ENCODE data around the gene NUCKS1. TPM values are rescaled to one million over a fixed set of nuclear protein-coding genes. Genes with fewer than 3 reads are reported as not detected.

NUCKS1 gene
- total RNA-seq, 1 experiment from 2014 or later: 427 TPM

DNA sequence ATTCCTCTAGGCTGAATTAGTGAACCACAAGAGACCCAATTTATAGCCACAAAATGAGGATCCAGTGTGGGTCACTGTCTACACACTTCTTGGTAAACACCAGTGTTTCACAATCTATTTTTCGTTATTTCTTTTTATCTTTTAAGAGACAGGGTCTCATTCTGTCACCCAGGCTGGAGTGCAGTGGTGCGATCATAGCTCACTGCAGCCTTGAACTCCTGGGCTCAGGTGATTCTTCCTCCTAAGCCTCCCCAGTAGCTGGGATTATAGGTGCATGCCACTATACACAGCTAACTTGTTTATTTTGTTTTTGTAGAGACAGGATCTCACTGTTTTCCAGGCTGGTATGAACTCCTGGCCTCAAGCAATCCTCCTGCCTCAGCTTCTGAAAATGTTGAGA lies 40.3 kb downstream of the NUCKS1 start:
- Mint-ChIP-seq H3K27ac (no peak overlapping the region), H3K4me1 (peaks cover 18 to 23% of the 10 kb centered on the region in 2 experiments), H3K4me3 (no peak overlapping the region), H3K9me3 (no peaks in the 10 kb centered on the region), H3K27me3 (ENCODE audit: low read depth) (no peaks in the 10 kb centered on the region), H3K36me3 (ENCODE audit: insufficient read depth in 1 of 3, low read depth in 3 of 3) (peaks cover 0 to 4% (median 4%) of the 10 kb centered on the region in 3 experiments; a peak in 4 of 7 replicates)
- no peaks in the 10 kb centered on the region for H4K20me1 ChIP-seq (ENCODE audit: control insufficient read depth, insufficient read depth, insufficient read length)
- DNase-seq: no peak
- H2BK12ac ChIP-seq (ENCODE audit: insufficient read length, low read depth, low read length): no peak overlapping the region
- no peak overlapping the region for H4K8ac ChIP-seq (replicated peaks; ENCODE audit: insufficient read length, low read depth, low read length)
- no peaks in the 10 kb centered on the region for H3K4me1 ChIP-seq (ENCODE audit: insufficient read depth, low read length)
- no peak overlapping the region for H3K18ac ChIP-seq (ENCODE audit: insufficient read length, low read depth, low read length)
- no peak overlapping the region for H2AK5ac ChIP-seq (ENCODE audit: insufficient read length, low read length)
- no peak overlapping the region for H3T11ph ChIP-seq (ENCODE audit: low read length)
- no peak overlapping the region for H3K14ac ChIP-seq (ENCODE audit: insufficient read depth, low read length)
- no peaks in the 10 kb centered on the region for H3K79me2 ChIP-seq (ENCODE audit: insufficient read depth, low read length)
- H3K79me1 ChIP-seq (ENCODE audit: insufficient read depth, low read depth, low read length, poor library complexity, severe bottlenecking): no peaks in the 10 kb centered on the region
- H3K27ac ChIP-seq (ENCODE audit: insufficient read length, low read depth, low read length): no peak overlapping the region
- H2BK20ac ChIP-seq (ENCODE audit: low read depth, low read length, poor library complexity, severe bottlenecking): no peak overlapping the region
- no peak overlapping the region for H2BK120ac ChIP-seq (ENCODE audit: low read depth, low read length, poor library complexity, severe bottlenecking)
- H3K23ac ChIP-seq (ENCODE audit: insufficient read length, low read depth, low read length): no peak overlapping the region
- no peak overlapping the region for H3K4me2 ChIP-seq (ENCODE audit: insufficient read depth, insufficient read length, low read length)
- H2AFZ ChIP-seq (ENCODE audit: low read length): no peak overlapping the region
- H4K5ac ChIP-seq (ENCODE audit: insufficient read length, low read depth, low read length): no peak overlapping the region
- TF ChIP-seq, protein P1, sequence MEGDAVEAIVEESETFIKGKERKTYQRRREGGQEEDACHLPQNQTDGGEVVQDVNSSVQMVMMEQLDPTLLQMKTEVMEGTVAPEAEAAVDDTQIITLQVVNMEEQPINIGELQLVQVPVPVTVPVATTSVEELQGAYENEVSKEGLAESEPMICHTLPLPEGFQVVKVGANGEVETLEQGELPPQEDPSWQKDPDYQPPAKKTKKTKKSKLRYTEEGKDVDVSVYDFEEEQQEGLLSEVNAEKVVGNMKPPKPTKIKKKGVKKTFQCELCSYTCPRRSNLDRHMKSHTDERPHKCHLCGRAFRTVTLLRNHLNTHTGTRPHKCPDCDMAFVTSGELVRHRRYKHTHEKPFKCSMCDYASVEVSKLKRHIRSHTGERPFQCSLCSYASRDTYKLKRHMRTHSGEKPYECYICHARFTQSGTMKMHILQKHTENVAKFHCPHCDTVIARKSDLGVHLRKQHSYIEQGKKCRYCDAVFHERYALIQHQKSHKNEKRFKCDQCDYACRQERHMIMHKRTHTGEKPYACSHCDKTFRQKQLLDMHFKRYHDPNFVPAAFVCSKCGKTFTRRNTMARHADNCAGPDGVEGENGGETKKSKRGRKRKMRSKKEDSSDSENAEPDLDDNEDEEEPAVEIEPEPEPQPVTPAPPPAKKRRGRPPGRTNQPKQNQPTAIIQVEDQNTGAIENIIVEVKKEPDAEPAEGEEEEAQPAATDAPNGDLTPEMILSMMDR (conservative IDR thresholded peaks at IDR 0.05): no peak
- no peak overlapping the region for H3K56ac ChIP-seq (ENCODE audit: insufficient read length, low read depth, low read length)
- no peaks in the 10 kb centered on the region for H3K23me2 ChIP-seq (ENCODE audit: insufficient read length, low read depth, low read length, poor library complexity, severe bottlenecking)
- H3K9ac ChIP-seq (ENCODE audit: extremely low read depth, insufficient read length, low read length): no peak overlapping the region
- no peak overlapping the region for H3K4ac ChIP-seq (ENCODE audit: low read depth, low read length)
- WGBS (ENCODE audit: extremely low coverage, insufficient read length, low lambda C conversion rate): no CpG with 5 or more reads among the region's 2 CpGs
- no peak overlapping the region for H2BK15ac ChIP-seq (ENCODE audit: low read depth, low read length)
- no peak overlapping the region for H4K91ac ChIP-seq (ENCODE audit: insufficient read length, low read depth, low read length)
- no peak overlapping the region for H2BK5ac ChIP-seq (ENCODE audit: insufficient read length, low read length)
- no peaks in the 10 kb centered on the region for H3K9me3 ChIP-seq (ENCODE audit: control insufficient read depth, low read depth, low read length)
- no peaks in the 10 kb centered on the region for H3K27me3 ChIP-seq (ENCODE audit: insufficient read depth, low read length)

All from H9 (cell line).